Panc1 (cell line): Measurements from ENCODE around the gene CRADD.

Source experiments
- CTCF ChIP-seq: fragments of 450-650 bp; IDR thresholded peaks from 2 replicates; pipeline ENCODE4 v1.5.1; 2017; ENCODE audit warnings: mild to moderate bottlenecking
- POLR2AphosphoS5 ChIP-seq: IDR thresholded peaks from 2 replicates; pipeline ENCODE4 v1.6.1; 2012; ENCODE audit warnings: mild to moderate bottlenecking, low read depth, low read length, moderate library complexity
- REST ChIP-seq, 2 experiments: IDR thresholded peaks; 2 replicates each; pipeline ENCODE4 v1.6.1; 2011 to 2012; ENCODE audit warnings: low read depth in 2 of 2, control low read depth in 1 of 2, low read length in 1 of 2, mild to moderate bottlenecking in 1 of 2, moderate library complexity in 1 of 2; ENCODE audit not compliant: insufficient read depth in 1 of 2
- SIN3A ChIP-seq: IDR thresholded peaks from 2 replicates; pipeline ENCODE4 v1.6.1; 2012; ENCODE audit warnings: low read depth, mild to moderate bottlenecking, low read length, moderate library complexity, borderline replicate concordance; ENCODE audit not compliant: insufficient read depth
- TCF7L2 ChIP-seq: IDR thresholded peaks from 2 replicates; pipeline ENCODE4 v1.6.1; 2011; ENCODE audit warnings: mild to moderate bottlenecking, low read depth, low read length, inconsistent platforms

- TF ChIP-seq TCF7L2 (no peak), CTCF (no peak), REST (IDR thresholded peaks at IDR 0.05; ENCODE audit: insufficient read depth in 1 of 2, low read depth in 2 of 2, low read length in 1 of 2) (no peak), POLR2AphosphoS5 (no peak), SIN3A (no peak)
Observed at GRCh38 chr12:93740751-93741150, 63.6 kb downstream of the CRADD start.
